ENCODE data around the gene ZDHHC14.
A peak's percentile ranks its signal among the peaks of the same experiment; 100 is the strongest.
"Not testable (repeated sequence)": the region's sequence is repeated elsewhere in the genome, so short reads cannot be mapped to it uniquely, and the experiment has no call there.

ZDHHC14 gene

DNA sequence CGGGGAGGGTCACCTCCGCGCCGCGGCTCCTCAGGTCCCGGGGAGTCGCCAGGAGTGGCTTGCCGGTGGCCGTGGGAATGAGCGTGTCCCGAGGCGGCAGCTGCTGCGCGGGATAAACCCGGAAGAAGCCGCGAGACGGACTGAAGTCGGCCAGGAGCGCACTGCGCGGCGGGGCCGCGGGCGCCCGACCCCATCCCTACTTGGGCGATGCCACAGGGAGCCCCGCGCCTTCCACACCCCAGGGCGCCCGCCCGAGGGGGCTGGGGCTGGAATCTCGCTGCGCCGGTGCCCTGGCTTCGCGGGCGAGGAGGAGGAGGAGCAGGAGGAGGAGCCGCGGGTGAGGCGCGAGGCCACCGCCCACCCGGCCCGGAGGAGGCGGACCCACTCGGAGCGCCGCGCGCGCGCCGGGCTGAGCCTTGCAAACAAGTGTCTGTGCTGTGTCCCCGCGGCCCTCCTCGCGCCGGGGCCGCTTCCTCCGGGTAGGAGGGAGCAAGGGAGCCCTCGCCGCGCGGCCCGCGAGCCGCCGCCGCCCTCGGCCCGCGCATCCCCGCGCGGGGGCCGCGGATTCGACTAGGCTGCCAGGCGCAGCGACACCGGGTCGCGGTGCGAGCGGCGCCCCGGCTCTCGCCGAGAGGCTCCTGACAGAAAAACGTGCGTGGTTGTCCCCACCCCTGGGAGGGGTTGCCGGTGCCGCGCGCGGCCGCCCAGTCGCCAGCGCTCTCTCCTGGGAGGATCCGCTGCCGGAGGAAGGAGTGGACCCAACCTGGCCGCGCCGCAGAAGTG, at the start of gene ZDHHC14:
Gene ZDHHC14, plus strand, starts transcription at position 412 of the 783 bp plus-strand sequence.
- peak; percentile 51 to 79 for DNase-seq

DNA sequence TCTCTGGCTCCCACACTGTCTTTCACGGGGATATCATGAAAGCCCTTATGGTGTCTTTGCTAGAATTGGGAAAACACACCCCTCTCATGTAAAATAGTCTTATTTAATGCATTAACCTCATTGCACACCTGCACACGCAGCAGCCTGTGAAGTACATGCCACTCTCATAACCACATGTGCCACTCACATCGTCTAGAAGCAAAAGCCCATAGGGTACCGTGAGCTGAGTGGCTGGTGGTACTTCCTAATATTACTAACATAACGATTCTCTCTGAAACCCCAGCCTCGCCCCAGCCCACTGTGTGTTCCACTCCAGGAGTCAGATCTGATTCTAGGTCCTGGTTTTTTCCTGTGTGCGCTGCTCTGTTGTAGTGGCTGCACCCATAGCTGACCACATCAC, 48.2 kb upstream of the ZDHHC14 start:
- DNase-seq, result no peak

DNA sequence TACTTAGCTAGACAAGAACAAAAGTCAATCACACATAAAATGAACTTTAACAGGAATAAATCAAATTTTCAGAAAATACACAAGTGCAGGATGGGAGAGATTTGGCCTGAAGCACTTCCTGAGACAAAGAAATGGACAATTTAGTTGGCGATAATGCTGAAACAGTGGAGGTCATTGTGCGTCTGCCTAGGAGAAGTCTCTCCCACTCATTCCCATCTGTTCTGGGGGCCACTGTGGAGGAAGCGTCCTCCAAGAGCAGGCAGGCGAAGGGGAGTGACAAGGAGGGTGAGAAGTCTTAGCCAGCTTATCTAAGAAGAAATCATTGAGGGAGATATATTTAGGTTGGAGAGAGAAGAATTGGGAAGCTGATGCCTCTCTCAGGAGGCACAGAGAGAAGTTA, 47.5 kb upstream of the ZDHHC14 start:
- no peak for DNase-seq

DNA sequence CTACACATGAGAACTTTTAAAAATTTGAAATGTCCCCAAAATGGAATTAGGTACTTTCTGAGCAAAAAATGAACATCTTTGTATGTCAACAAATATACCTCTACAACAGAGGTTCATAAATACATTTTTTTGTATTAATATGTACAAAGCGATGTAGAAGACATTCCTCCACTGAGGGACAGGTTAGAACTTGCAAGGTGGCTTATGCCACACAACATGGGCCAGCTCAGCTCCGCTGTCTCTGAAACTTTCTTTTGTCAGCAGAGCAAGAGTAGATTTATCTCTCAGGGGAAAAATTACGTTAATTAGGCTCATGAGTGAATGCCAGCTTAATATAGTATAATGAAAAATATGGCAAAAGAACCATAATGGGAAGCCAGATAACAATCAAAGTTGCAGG, 47.0 kb upstream of the ZDHHC14 start:
- DNase-seq, result no peak

DNA sequence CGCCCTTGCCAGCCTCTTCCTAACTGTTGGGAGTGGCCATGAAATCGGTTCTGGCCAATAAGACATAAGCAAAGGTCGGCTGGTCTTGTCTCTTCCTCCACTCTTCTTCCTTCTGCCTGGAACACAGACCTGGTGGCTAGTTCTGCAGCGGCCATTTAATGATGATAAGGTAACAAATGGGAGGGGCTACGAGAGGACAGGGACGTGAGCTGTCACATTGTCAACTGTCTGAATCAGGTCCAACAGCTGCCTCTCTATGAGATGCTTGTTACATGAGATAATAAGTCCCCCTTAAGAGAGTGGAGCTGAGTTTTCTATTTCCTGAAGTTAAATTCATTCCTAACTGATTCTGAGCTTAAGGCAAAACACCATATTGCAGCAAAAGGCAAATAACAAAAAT, 45.2 kb upstream of the ZDHHC14 start:
- no peak for DNase-seq

DNA sequence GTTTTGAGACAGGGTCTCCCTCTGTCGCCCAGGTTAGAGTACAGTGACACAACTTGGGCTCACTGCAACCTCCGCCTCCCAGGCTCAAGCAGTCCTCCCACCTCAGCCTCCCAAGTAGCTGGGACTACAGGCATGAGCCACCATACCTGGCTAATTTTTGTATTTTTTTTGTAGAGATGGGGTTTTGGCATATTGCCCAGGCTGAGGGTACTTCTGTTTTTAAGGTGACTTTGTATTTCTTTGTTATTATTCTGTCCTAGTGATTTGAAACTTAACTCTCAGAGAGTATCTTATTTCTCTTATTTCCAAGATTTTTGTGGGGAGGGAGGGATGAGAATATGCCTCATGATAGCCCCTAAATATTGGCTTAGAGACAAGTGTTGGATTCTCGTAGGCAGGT, 43.7 kb upstream of the ZDHHC14 start:
- not testable (repeated sequence) for DNase-seq

DNA sequence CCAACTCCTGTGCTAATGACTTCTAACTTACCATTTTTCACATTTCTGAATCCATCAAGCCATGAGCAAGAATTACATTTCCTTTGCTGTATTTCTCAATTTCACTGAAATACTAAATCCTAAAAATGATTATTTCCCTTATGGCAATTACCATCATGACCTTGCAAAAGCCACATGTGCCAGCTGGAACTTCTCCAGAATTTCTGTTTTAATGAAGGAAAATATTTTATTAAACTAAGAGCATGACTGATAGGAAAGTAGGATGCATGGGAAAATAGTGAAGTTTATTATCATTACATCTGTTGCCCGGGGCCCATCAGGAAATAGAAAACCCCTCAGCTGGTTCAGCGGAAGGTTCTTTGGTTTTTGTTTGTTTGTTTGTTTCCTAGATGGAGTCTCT, 43.2 kb upstream of the ZDHHC14 start:
- no peak for DNase-seq

DNA sequence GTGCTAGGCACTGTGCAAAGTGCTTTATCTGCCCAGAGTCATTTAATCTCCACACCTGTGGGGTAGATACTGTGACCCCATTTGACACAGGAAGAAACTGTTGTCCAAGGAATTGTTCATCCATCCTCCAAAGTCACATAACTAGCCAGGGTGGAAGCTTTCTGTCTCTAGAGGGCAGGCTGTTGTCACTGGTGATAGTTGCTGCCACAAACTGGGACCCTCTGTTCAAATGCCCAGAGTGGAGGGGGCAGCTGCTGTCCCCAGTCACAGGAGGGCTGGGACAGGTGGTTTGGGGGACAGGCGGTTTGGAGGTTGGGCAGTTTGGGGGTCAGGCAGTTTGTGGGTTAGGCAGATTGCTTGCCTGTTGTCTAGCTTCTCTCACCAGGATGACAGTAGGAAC, 41.6 kb upstream of the ZDHHC14 start:
- no peak for DNase-seq

DNA sequence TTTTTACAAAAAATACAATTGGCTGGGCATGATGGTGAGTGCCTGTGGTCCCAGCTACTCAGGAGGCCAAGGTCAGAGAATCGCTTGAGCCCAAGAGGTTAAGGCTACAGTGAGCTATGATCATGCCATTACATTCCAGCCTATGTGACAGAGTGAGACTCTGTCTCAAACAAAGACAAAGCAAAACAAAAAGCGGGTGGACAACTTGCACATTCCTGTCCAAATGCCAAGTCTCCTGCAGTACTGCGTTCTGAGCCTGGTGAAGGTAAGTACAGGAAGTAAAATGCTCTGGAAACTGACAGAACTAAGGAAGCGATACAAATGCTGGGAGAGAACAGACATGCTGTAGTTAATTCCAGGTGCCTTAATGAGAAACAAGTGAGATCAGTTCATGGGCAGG, 37.3 kb upstream of the ZDHHC14 start:
- no peak for DNase-seq

DNA sequence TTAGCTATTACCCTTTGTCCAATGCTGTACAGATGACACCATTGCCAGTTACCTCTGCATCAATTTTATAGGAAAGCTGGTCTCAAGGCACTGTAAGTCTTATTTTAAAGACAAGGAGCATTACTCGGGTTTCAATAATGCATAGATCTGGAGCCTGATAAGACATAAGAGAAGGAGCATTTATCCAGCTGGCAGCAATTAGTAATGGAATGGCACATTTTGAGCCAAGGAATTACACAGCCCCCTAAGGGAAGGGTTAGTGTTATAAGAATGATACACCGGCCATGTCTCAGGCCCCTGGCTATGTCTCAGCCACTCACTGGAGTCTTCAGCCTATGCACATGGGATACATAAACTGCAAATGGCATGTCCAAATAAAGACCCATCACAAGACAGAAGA, 34.6 kb upstream of the ZDHHC14 start:
- DNase-seq, result no peak

DNA sequence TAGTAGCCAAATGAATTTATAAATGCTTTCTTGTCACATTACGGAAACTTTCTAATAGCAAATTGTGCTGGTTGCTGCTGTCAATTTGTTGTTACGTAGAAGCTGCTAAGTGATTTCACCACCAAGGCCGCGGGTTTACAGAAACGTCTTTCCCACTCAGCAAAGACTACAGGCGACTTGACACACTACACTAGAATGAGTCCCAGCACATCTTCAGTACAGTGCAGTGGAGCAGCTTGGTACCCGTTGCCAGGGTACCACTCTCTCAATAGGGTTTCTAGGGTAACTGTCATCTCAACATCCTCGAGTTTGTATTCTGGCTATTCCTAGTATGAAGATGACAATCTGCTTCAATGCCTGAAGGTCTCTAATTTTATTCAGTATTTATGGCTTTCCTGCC, 22.7 kb upstream of the ZDHHC14 start:
- no peak for DNase-seq

DNA sequence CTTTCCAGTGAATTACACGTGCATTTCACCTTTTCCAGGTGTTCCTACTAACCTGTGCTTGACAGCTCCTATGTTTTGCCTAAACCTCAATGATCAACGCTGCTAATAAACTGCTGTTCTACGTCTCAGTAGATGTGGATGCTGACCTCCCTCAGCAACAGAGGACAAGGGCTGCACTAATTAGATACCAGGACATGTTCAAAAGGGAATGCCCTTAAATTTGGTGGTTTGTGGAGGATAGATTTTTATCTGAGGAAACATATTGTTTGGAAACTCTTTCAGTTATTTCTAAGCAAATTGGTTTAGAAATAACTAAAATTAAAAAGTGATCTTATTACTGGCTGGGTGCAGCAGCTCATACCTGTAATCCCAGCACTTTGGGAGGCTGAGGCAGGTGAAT, 19.1 kb upstream of the ZDHHC14 start:
- no peak for DNase-seq

DNA sequence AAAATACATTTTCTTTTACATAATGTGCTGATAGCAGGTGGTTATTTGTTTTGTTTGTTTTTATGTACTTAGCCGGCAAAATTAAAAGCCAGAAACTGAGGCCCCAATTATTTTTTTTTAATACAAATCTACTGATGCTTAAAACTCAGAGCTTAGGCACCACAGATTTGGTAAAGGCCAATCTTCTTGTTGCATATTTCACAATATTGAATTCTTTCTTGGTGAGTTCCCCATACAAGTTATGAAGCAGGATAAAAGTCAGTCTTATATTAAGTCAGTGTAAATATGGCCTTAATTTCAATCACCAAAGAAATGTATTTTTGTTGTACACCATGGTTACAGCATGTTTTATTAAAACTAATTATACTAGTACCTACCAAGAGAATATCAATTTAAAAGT, 16.3 kb upstream of the ZDHHC14 start:
- no peak for DNase-seq

DNA sequence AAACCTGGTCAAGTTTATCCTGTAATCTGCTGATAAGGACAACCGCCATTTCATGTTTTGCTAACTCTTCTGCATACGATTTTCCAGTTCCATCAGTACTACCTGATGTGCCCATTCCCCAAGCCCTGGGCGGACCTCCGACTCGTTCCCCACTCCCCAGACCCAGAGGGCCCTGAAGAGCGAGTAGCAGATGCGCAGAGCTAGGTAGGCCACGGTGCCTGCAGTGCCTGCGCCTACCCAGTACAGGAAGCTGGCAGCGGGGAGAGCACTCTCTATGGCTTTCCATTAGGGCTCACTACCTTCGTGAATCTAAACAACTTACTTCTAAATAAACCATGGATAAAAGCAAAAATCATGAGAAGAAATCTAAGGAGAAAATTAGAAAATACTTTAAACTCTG, 14.3 kb upstream of the ZDHHC14 start:
- no peak for DNase-seq

DNA sequence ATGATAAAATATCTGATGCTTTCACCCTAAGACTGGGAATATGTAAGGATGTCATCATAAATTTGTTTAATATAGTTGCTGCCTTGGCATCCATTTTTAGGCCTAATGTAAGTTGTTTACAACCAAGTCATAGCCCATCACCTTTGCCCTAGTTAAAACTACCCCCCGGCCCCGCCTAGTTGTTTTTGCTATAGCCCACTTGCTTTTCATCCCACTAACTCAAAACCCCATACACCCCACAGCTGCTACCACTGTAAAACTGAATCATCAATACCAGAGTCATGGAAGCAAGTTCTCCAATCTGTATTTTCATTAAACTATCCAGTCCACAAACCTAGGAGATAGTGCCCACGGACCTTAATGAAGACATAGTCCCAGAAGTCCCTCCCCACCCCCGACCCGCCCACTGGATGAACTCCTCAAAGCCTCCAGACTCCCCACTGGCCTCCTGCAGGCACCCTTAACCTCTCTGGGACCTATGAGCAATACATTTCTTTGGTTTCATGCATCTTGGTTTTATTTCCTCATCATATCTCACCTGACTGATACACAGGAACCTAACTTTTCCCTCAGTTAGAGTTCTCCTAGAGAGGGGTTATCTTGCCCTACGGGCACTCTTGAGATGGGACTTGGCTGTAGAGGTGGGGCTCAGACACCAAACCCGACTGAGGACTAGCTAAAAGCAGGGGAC, 12.5 kb upstream of the ZDHHC14 start:
- DNase-seq, result no peak

DNA sequence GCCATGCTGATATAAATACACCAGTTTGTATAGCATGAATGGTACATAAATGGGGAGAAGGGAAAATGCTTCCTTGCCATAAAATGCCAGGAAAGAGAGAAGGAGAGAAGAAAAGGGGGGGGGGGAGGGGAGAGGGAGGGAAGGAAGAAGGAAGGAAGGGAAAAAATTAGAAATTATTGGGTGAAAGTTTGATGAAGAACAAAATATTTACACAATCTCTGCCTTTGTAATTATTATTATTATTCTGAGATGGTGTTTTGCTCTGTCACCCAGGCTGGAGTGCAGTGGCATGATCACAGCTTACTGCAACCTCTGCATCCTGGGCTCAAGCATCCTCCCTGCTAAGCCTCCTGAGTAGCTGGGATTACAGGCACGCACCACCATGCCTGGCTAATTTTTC, 10.2 kb upstream of the ZDHHC14 start:
- no peak for DNase-seq

DNA sequence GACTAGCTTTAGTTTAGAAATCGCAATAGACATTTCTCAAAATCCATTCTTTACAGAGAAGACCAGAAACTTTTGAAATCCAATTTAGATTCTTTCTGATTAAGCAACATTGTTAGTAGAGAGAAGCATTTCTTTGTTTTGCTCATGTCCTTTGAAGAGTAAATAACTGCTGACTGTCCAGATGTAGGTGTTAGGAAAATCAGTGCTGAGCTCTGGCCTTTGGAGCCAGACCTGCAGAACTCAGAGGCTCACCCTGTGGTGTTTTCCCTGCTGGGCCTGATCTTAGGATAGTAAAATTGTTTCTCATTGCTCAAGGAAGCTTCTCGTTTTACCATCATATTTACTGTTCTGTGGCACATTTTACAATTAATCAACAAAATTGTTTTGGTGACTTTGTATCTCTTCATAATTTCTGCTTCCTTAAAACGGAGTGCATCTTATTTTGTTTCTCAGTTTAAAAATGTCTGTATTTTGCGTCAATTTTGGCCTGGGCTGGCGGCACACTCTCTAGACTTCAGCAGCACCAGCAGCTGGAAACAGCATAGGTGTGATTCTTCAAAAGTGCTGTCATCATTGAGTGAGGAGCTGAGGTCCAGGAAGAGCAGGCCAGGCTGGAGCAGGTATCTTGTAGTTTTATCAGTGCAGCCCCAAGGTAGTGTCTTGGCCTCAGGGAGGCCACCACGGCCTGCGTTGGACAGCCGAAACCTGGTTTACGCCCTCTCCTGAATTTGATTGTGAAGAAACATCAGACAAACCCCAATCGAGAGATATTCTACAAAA, 8.3 kb upstream of the ZDHHC14 start:
- no peak for DNase-seq

DNA sequence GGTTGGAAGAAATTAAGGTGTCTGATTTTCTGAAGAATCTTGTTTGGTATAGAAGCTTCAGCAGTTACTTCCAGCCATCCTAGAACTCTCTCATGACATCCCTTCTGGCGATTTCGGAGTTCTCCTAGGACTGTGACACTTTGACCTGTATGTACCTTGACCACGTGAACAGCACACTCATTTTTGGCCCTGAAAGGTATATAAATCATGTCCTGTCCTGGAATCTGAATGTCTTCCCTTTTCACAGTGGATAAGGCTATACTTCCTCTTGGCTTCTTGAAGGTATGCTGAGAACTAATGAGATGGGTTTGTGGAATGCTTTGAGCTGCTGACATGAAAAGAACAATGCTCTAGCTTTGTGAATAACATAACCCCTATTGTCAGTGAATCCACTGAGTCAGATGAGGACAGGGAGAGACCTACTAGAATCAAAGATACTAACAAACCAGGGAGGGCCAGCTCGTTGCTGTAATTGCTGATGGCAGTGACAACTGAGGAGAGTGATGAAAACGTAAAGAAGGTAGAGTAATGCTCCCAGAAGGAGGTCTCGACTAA, 6.0 kb upstream of the ZDHHC14 start:
- no peak for DNase-seq

DNA sequence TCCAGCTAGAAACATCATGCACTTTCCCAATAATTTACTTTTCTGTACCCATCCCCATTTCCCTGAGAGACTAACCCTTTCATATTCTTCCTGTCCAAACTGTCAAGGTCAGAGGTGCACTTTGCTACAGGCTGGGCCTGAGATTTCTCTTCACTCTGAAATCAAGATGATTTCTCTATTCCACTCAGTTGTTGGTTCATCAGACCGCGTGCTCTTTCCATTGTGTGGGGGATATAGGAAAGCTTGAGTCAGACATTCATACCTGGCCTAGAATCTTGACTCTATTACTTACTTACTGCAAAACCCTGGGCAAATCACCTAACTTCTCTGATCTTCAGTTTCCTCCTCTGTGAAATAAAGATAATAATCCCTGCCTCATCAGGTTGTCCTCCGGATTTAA, 4.7 kb upstream of the ZDHHC14 start:
- no peak for DNase-seq

DNA sequence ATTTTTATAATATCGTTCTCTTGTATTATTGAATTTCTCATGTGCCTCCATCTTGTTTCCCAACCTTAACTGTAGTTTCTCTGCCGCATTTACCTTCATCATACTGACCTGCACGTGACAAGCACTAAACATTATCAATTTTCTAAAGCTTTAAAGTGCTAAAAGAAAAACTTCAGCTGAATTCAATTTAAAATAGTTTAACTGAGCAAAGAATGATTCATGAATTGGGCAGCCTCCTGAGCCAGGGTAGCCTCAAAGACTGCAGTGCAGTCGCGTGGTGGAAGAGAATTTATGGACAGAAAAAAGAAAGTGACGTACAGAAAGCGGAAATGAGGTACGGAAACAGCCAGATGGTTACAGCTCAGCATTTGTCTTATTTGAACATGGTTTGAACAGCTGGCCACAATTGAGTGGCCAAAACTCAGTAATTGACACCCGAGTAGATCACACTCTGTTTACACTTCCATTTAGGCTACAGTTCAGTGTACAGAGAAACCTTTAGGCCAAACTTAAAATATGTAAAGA, 4.2 kb upstream of the ZDHHC14 start:
- no peak for DNase-seq

DNA sequence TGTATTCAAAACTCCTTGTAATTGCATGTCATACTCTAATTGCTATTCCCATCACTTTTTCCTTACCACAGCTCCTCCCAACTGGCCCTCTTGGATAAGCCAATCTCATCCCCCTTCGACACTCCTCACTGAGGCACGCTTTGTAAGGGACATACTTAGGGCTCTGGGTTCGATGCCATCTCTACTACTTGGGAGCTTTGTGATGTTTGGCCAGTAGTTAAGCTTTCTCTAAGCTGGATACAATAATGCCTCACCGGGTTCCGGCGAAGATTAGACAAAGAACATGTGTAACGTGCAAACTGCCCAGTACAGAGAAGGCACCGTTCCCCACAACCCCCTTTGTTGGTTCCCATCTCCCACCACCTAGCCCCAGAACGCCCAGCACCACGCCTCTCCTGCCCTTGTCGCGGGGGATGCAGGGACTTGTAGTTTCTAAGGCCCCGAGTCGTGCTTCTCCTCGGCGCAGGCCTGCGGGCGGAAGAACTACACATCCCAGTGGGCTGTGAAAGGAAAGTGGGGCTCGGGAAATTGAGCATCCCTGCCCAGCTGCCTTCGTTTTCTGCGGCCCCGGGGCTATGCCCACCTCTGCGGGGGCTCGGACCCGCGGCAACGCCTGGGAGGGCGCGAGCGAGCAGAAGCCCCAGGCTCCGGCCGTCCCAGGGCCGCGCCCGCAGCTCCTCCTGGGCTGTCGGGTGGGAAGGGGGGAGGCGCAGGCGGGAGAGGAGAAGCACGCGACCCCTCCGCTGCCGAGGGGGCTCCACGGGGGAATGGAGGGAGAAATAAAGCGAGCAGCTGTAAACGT, 1.1 kb upstream of the ZDHHC14 start:
- peak; percentile 83 to 90 for DNase-seq

DNA sequence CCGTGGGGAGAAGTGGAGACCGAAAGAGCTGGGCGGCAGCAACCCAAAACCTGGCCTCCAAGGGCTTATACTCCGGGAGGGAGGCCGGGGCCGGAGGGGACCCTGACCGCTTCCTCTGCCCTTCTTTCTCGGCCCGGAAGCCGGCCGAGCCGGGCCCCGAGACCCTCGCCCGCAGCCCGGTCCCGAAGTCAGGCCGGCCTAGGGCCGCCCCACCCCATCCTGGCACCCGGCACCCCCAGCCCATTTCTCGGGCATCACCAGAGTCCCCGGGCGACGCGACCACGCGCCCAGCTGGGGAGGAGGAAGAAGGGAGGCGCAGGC, 572 bp upstream of the ZDHHC14 start:
- no peak for DNase-seq
